Uterus (tissue), 4 donors: Measurements from ENCODE around the gene TRAF6. TPM values are rescaled to one million over a fixed set of nuclear protein-coding genes. Genes with fewer than 3 reads are reported as not detected.
"Not testable (repeated sequence)": the region's sequence is repeated elsewhere in the genome, so short reads cannot be mapped to it uniquely, and the experiment has no call there.

ENCODE experiments used
- DNase-seq, 2 donors: peaks; one replicate each; pipeline ENCODE4 v3.0.0-alpha.2; 2019 to 2020
- H3K27ac ChIP-seq, 2 donors: fragments of 200-600 bp; sonication (generic); 1 replicate in 1 of 2; 2 replicates in 1 of 2; pipeline ENCODE4 v1.5.1; 2016 to 2018
- H3K27me3 ChIP-seq, 2 donors: fragments of 200-600 bp; sonication (generic); one replicate each; pipeline ENCODE4 v1.5.1; 2018 to 2019; ENCODE audit warnings: control low read depth in 1 of 2
- H3K36me3 ChIP-seq, 2 donors: fragments of 200-600 bp; sonication (generic); one replicate each; pipeline ENCODE4 v1.5.1; 2019; ENCODE audit warnings: control low read depth in 1 of 2
- H3K4me1 ChIP-seq, 2 donors: fragments of 200-600 bp; sonication (generic); one replicate each; pipeline ENCODE4 v1.5.1; 2018 to 2019; ENCODE audit warnings: control low read depth in 1 of 2
- H3K4me3 ChIP-seq, 2 donors: fragments of 200-600 bp; sonication (generic); 1 replicate in 1 of 2; 2 replicates in 1 of 2; pipeline ENCODE4 v1.5.1; 2018 to 2019; ENCODE audit warnings: mild to moderate bottlenecking in 1 of 2
- H3K9me3 ChIP-seq, 2 donors: fragments of 200-600 bp; sonication (generic); one replicate each; pipeline ENCODE4 v1.5.1; 2019; ENCODE audit warnings: control low read depth in 1 of 2
- POLR2A ChIP-seq, 2 donors: fragments of 450-650 bp; IDR thresholded peaks; one replicate each; pipeline ENCODE4 v1.6.1; 2016; ENCODE audit warnings: antibody characterized with exemption in 2 of 2, mild to moderate bottlenecking in 1 of 2, moderate library complexity in 1 of 2
- intact Hi-C: fragments of 100-400 bp; cut with DNase I; formaldehyde crosslinking; loops from one replicate; pipeline ENCODE4 v1.15.1; 2023; ENCODE audit warnings: low total_unique reads
- total RNA-seq, 4 donors: library from RNA; depleted of rRNA in 3 of 4; stranded (reverse); fragments of >200 nt in 3 of 4; gene quantifications; one replicate each; pipeline versions ENCODE4 v1.1.0 to v1.2.4, GENCODE V29; 2014 to 2023
- TF ChIP-seq, protein P1 (sequence below), 4 experiments: fragments of 200-600 bp in 2 of 4; fragments of 450-650 bp in 2 of 4; sonication (generic) in 2 of 4; IDR thresholded peaks; one replicate each; pipeline ENCODE4 v1.5.1; 2016 to 2019; ENCODE audit warnings: antibody characterized with exemption in 4 of 4, mild to moderate bottlenecking in 2 of 4, moderate library complexity in 1 of 4
- donor health status: DM: yes; HTN: yes; CAD: no.

The TRAF6 gene
- total RNA-seq = 10 to 100 TPM in 3 of 4 donors, 1 to 10 TPM in 1; 5.1 to 22.6 (median 16.2) TPM

DNA sequence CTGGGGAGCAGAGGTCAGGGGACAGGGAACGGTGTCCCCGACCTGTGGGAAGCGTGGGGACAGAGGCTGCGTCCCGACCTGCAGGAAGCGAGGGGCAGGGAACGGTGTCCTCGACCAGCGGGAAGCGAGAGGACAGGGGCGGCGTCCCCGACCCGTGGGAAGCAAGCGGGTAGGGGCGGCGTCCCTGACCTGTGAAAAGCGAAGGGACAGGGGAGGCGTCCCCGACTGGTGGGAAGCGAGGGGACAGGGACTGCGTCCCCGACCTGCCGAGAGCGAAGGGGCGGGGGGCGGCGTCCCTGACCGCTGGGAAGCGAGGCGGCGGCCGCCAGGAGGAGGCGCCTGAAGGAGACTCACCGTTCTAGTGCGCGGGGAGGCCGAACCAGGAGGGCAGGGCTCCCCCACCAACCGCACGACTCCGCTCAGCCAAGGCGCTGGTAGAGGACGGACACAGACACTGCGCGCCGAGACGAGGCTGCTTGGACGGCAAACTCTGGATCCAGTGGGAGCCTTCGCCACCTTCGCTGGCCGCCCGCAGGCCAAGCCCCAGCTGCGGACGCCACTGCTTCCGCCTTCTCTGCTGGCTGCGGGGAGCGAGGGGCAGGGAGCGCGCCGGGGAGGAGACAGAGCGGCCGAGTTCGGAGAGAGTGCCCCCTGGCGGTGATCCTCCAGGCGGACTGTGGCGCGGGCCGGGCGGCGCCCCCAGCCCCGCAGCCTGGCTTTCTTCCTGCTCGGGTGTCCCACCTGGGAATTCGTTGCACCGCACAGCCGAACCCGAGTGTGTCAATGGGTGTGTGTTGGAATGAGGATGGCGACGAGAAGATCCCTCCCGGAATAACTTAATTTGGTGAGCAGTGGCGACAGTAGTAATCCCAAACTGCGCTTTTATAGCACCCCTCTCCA lies at the start of gene TRAF6:
Gene TRAF6 (minus strand): TSS at position 579 of the 900 bp plus-strand sequence. CDS start 8,757 bp downstream, outside the sequence.
- intact Hi-C loops = no loop called here
- DNase-seq = peak; percentile 82 to 85
- Histone ChIP-seq H3K4me3 (peak within 1 kb of the TSS; percentile 81 to 85), H3K4me1 (peaks cover 0 to 10% of the 10 kb centered on the region in 2 donors), H3K36me3 (no peaks in the 10 kb centered on the region), H3K9me3 (no peaks in the 10 kb centered on the region), H3K27ac (peak within 1 kb of the TSS; percentile 85 to 90), H3K27me3 (no peaks in the 10 kb centered on the region)
- peak; percentile 16 to 81 for TF ChIP-seq POLR2A (IDR thresholded peaks at IDR 0.05)
- TF ChIP-seq, protein P1, sequence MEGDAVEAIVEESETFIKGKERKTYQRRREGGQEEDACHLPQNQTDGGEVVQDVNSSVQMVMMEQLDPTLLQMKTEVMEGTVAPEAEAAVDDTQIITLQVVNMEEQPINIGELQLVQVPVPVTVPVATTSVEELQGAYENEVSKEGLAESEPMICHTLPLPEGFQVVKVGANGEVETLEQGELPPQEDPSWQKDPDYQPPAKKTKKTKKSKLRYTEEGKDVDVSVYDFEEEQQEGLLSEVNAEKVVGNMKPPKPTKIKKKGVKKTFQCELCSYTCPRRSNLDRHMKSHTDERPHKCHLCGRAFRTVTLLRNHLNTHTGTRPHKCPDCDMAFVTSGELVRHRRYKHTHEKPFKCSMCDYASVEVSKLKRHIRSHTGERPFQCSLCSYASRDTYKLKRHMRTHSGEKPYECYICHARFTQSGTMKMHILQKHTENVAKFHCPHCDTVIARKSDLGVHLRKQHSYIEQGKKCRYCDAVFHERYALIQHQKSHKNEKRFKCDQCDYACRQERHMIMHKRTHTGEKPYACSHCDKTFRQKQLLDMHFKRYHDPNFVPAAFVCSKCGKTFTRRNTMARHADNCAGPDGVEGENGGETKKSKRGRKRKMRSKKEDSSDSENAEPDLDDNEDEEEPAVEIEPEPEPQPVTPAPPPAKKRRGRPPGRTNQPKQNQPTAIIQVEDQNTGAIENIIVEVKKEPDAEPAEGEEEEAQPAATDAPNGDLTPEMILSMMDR (IDR thresholded peaks at IDR 0.05) = peak; percentile 81 to 92 (median 86)

GRCh38 chr11:36558571-36559413 lies 48.7 kb upstream of the TRAF6 start:
- DNase-seq = no peak
- no peaks in the 10 kb centered on the region for H3K36me3 ChIP-seq
- H3K9me3 ChIP-seq = no peaks in the 10 kb centered on the region
- no peaks in the 10 kb centered on the region for H3K27me3 ChIP-seq
- intact Hi-C loops = no loop called here
- no peak for TF ChIP-seq POLR2A (IDR thresholded peaks at IDR 0.05)
- TF ChIP-seq, protein P1 (IDR thresholded peaks at IDR 0.05) = no peak
- no peaks in the 10 kb centered on the region for H3K4me1 ChIP-seq
- H3K27ac ChIP-seq = no peak overlapping the region
- H3K4me3 ChIP-seq = no peak overlapping the region

GRCh38 chr11:36557991-36558390 lies 47.9 kb upstream of the TRAF6 start:
- H3K27me3 ChIP-seq = no peaks in the 10 kb centered on the region
- H3K4me1 ChIP-seq = no peaks in the 10 kb centered on the region
- TF ChIP-seq, protein P1 (IDR thresholded peaks at IDR 0.05) = no peak
- no peak overlapping the region for H3K4me3 ChIP-seq
- intact Hi-C loops = no loop called here
- H3K9me3 ChIP-seq = no peaks in the 10 kb centered on the region
- H3K36me3 ChIP-seq = no peaks in the 10 kb centered on the region
- DNase-seq = no peak
- H3K27ac ChIP-seq = no peak overlapping the region

DNA sequence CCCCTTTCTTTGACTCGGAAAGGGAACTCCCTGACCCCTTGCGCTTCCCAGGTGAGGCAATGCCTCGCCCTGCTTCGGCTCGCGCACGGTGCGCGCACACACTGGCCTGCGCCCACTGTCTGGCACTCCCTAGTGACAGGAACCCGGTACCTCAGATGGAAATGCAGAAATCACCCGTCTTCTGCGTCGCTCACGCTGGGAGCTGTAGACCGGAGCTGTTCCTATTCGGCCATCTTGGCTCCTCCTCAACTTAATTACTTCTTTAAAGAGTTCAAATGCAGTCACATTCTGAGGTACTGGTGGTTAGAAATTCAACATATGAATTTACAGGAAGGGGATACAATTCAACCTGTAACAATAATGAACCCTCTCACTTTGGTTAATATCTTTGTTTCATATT lies 47.3 kb upstream of the TRAF6 start:
- H3K27me3 ChIP-seq, H3K4me1 ChIP-seq, H3K9me3 ChIP-seq, H3K27ac ChIP-seq, intact Hi-C loops, H3K36me3 ChIP-seq, H3K4me3 ChIP-seq, DNase-seq: not testable (repeated sequence)

GRCh38 chr11:36550385-36551115 lies 40.5 kb upstream of the TRAF6 start:
- no peaks in the 10 kb centered on the region for H3K27me3 ChIP-seq
- no peaks in the 10 kb centered on the region for H3K4me1 ChIP-seq
- TF ChIP-seq POLR2A (IDR thresholded peaks at IDR 0.05) = no peak
- TF ChIP-seq, protein P1 (IDR thresholded peaks at IDR 0.05) = no peak
- no peak for DNase-seq
- H3K36me3 ChIP-seq = no peaks in the 10 kb centered on the region
- intact Hi-C loops = no loop called here
- H3K9me3 ChIP-seq = no peaks in the 10 kb centered on the region
- H3K4me3 ChIP-seq = no peak overlapping the region
- no peak overlapping the region for H3K27ac ChIP-seq
